Muscle layer of colon (tissue), 2 donors: ENCODE results near the gene KCNN3.

ENCODE experiments used
- H3K27ac ChIP-seq: one replicate; pipeline ENCODE4 v1.7.0; 2013; ENCODE audit warnings: low read depth, mild to moderate bottlenecking, low read length, moderate library complexity
- H3K27me3 ChIP-seq, 2 donors: one replicate each; pipeline ENCODE4 v1.7.0; 2013; ENCODE audit warnings: low read length in 2 of 2, mild to moderate bottlenecking in 2 of 2; ENCODE audit not compliant: insufficient read depth in 2 of 2, control insufficient read depth in 1 of 2
- H3K36me3 ChIP-seq: one replicate; pipeline ENCODE4 v1.7.0; 2013; ENCODE audit warnings: mild to moderate bottlenecking, low read length; ENCODE audit not compliant: insufficient read depth
- H3K4me1 ChIP-seq: one replicate; pipeline ENCODE4 v1.7.0; 2013; ENCODE audit warnings: mild to moderate bottlenecking, low read length; ENCODE audit not compliant: insufficient read depth
- H3K4me3 ChIP-seq, 2 donors: one replicate each; pipeline ENCODE4 v1.7.0; 2013; ENCODE audit warnings: low read length in 2 of 2, low read depth in 1 of 2, mild to moderate bottlenecking in 1 of 2, moderate library complexity in 1 of 2
- H3K9ac ChIP-seq: one replicate; pipeline ENCODE4 v1.7.0; 2013; ENCODE audit warnings: low read length
- H3K9me3 ChIP-seq: one replicate; pipeline ENCODE4 v1.7.0; 2013; ENCODE audit warnings: mild to moderate bottlenecking, low read length
- donor health status: abdominal sarcoma.
- donor health status: Adenocarcinoma of cecum.

The KCNN3 gene

DNA sequence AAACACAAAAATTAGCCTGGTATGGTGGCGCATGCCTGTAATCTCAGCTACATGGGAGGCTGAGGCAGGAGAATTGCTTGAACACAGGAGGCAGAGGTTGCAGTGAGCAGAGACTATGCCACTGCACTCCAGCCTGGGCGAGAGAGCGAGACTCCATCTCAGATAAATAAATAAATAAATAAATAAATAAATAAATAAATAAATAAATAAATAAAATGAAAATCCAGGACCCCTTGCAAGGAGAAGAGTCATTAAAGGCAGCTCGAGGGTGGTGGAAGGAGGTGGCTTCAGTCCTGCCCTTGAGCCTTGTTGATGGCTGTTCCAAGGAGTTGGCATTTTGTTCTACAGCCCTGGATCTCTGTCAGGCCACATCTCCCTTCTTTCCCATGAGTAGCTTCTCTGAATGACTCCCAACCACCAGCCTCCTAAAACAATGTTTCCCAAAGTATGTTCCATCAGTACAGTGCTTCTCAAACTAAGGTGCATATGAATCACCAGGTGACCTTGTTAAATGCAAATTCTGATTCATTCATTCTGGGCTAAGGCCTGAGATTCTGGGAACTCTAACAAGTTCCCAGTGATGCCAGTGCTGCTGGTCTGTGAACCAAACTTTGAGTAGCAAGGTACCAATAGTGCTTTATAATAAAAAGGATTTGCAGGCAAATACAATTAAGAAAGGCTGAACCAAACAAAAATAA, 99.0 kb downstream of the KCNN3 start:
- no peak overlapping the region for H3K4me3 ChIP-seq
- peaks cover 21% of the 10 kb centered on the region for H3K4me1 ChIP-seq
- no peak overlapping the region for H3K27ac ChIP-seq
- no peaks in the 10 kb centered on the region for H3K9me3 ChIP-seq
- no peak overlapping the region for H3K9ac ChIP-seq
- H3K27me3 ChIP-seq: no peaks in the 10 kb centered on the region
- H3K36me3 ChIP-seq: no peaks in the 10 kb centered on the region

GRCh38 chr1:154769193-154769895, 100.7 kb downstream of the KCNN3 start:
- H3K36me3 ChIP-seq: no peaks in the 10 kb centered on the region
- no peak overlapping the region for H3K9ac ChIP-seq
- no peak overlapping the region for H3K4me3 ChIP-seq
- peaks cover 21% of the 10 kb centered on the region for H3K4me1 ChIP-seq
- no peaks in the 10 kb centered on the region for H3K27me3 ChIP-seq
- H3K27ac ChIP-seq: no peak overlapping the region
- H3K9me3 ChIP-seq: no peaks in the 10 kb centered on the region

GRCh38 chr1:154768456-154769125, 101.5 kb downstream of the KCNN3 start:
- no peak overlapping the region for H3K4me3 ChIP-seq
- H3K9me3 ChIP-seq: no peaks in the 10 kb centered on the region
- H3K27me3 ChIP-seq: no peaks in the 10 kb centered on the region
- H3K27ac ChIP-seq: no peak overlapping the region
- H3K4me1 ChIP-seq: peaks cover 21% of the 10 kb centered on the region
- no peak overlapping the region for H3K9ac ChIP-seq
- no peaks in the 10 kb centered on the region for H3K36me3 ChIP-seq

GRCh38 chr1:154767315-154768240, 102.5 kb downstream of the KCNN3 start:
- H3K9me3 ChIP-seq: no peaks in the 10 kb centered on the region
- H3K4me3 ChIP-seq: no peak overlapping the region
- H3K4me1 ChIP-seq: peaks cover 21% of the 10 kb centered on the region
- no peaks in the 10 kb centered on the region for H3K27me3 ChIP-seq
- H3K9ac ChIP-seq: no peak overlapping the region
- no peaks in the 10 kb centered on the region for H3K36me3 ChIP-seq
- H3K27ac ChIP-seq: no peak overlapping the region

DNA sequence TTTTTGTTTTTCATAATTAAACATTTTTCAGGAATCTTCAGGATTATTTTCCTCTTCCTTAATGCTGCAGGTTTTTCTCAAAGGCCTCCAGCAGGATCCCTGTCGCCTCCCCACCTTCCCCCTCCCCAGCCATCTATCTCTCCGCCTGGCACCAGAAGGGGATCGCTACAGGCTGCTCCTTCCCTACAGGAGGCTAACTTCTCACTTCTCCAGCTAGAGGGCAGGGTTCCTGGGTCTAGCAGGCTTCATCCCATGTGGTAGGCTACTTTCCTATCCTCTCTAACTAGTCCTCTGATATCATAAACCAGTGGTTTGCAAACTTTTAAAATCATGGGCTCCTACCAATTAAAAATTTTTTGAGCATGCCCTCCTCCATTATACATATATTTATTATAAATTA, 104.1 kb downstream of the KCNN3 start:
- Histone ChIP-seq H3K4me1 (peaks cover 21% of the 10 kb centered on the region), H3K9ac (no peak overlapping the region), H3K9me3 (no peaks in the 10 kb centered on the region), H3K4me3 (no peak overlapping the region), H3K36me3 (no peaks in the 10 kb centered on the region), H3K27ac (no peak overlapping the region), H3K27me3 (peaks cover 0 to under 1% of the 10 kb centered on the region in 2 donors)

DNA sequence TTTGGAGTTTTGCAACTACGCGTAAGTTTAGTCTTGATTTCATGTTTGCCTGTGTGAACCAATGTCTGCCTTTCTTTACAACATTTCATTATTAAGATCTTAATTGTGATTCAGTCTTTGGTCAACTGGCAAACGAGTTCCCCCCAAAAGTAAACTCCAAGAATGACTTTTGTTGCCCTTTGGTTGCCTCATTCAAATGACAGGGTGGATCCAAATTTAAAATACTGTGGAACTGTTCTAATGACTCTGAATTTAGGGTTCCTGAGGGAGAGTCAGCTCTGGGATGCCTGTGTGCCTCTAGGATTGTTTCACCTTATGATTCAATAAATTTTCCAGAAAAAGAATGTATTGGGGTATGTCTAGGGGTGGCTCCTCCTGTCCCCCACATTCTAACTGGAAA, 105.3 kb downstream of the KCNN3 start:
- no peak overlapping the region for H3K27ac ChIP-seq
- H3K27me3 ChIP-seq: peaks cover 0 to 13% of the 10 kb centered on the region in 2 donors
- H3K4me3 ChIP-seq: no peak overlapping the region
- H3K9me3 ChIP-seq: no peaks in the 10 kb centered on the region
- H3K4me1 ChIP-seq: peaks cover 21% of the 10 kb centered on the region
- no peak overlapping the region for H3K9ac ChIP-seq
- no peaks in the 10 kb centered on the region for H3K36me3 ChIP-seq

DNA sequence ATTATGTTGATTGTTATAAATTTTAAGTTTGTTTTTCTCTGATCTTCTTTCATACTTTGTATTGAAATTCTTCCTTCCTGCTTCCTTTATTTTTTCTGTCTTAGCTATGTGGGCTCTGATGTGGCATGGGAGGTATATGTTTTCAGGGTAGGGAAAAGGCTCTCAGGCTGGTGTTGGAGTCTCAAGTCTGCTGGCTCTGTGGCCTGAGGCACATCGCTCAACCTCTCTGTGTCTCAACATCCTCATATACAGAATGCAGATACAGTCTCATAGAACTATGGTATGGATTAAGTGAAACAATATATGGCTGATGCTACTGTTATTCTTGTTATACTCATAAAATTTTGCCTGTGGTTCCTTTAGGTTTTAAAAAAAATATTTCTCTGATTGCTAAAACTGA, 105.9 kb downstream of the KCNN3 start:
- H3K4me3 ChIP-seq: no peak overlapping the region
- H3K27ac ChIP-seq: no peak overlapping the region
- H3K4me1 ChIP-seq: peaks cover 21% of the 10 kb centered on the region
- H3K27me3 ChIP-seq: peaks cover 0 to 18% of the 10 kb centered on the region in 2 donors
- no peaks in the 10 kb centered on the region for H3K9me3 ChIP-seq
- H3K36me3 ChIP-seq: no peaks in the 10 kb centered on the region
- no peak overlapping the region for H3K9ac ChIP-seq

DNA sequence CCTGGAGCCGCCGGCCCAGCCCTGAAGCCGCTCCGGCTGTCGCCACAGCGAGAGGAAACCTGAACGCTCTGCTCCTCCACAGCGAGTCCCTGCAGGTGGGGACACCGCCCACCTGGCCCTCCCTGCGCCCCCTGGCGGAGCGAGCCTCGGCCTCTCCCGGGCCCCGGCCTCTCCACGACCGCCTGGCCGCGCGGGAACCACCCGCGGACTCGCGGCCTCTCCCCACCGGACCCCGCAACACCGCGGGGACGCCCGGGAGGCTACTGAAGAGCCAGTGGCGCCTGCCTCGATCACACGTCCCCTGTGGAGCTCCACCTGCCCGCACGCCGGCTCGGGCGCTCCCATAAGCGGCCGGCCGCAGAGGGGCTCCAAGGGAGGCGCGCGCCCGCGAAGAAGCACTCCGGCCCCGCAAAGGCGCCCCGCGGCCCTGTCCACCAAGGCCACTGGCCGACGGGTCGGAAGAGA, 109.6 kb downstream of the KCNN3 start:
- no peaks in the 10 kb centered on the region for H3K9me3 ChIP-seq
- no peak overlapping the region for H3K27ac ChIP-seq
- H3K27me3 ChIP-seq: peaks cover 0 to 18% of the 10 kb centered on the region in 2 donors
- peak overlapping the region in 1 of 2 donors; percentile 38 for H3K4me3 ChIP-seq
- no peaks in the 10 kb centered on the region for H3K36me3 ChIP-seq
- H3K9ac ChIP-seq: no peak overlapping the region
- no peaks in the 10 kb centered on the region for H3K4me1 ChIP-seq

DNA sequence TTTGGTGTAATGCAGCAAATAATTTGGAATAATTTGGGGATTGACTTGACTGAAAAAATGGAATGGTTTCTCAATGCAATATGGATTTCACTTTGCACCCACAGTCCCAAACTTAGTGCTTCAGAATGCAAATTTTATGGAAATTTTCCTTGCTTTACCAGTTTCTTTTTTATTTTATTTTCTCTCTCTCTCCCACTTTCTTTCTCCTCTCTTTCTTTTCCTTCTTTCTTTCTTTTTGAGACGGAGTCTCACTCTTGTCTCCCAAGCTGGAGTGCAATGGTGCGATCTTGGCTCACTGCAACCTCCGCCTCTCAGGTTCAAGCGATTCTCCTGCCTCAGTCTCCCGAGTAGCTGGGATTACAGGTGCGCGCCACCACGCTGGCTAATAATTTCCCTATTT, 110.3 kb downstream of the KCNN3 start:
- Histone ChIP-seq H3K9me3 (no peaks in the 10 kb centered on the region), H3K9ac (no peak overlapping the region), H3K4me3 (no peak overlapping the region), H3K27me3 (peaks cover 0 to 18% of the 10 kb centered on the region in 2 donors), H3K27ac (no peak overlapping the region), H3K36me3 (no peaks in the 10 kb centered on the region), H3K4me1 (no peaks in the 10 kb centered on the region)

DNA sequence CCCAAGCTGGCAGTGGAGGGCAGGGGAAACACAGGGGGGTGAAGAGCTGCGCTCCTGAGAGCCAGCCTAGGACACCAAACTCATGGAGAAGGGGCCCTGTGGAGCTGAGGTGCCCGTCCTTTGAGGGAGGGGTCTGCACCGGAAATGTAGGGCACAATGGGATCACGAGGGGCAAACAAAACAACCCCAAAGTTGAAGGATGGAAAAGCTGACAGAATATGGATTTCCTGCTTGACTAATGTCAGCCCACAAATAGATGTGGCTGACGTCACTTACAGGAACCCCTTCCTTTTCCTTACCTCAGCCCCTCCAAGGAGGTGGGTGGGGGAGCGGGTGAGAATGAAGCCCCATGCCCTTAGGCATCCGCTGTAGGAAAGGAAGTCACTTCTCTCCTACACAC, 110.9 kb downstream of the KCNN3 start:
- H3K27me3 ChIP-seq: peaks cover 0 to 18% of the 10 kb centered on the region in 2 donors
- H3K4me3 ChIP-seq: no peak overlapping the region
- no peaks in the 10 kb centered on the region for H3K36me3 ChIP-seq
- H3K9me3 ChIP-seq: no peaks in the 10 kb centered on the region
- no peak overlapping the region for H3K9ac ChIP-seq
- H3K27ac ChIP-seq: no peak overlapping the region
- no peaks in the 10 kb centered on the region for H3K4me1 ChIP-seq

DNA sequence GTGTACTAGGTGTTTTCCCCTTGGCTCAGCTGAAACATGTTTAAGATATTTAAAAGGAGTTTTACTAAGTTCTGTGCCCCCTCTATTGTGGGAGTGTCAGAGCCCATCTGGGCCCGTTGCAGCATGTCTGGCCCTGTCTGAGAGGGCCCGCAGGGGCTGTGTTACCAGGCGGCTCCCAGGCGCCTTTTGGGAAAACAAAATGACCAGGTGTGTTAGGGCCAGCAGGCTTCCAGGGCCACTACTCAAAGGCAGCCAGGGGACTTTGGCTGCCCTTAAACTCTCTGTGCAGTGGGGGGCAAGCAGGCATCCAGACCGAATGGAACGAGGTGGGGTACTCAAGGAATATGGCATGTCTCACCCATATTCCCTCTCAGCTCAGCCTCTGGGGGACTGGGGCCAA, 111.7 kb downstream of the KCNN3 start:
- H3K4me3 ChIP-seq: no peak overlapping the region
- no peak overlapping the region for H3K9ac ChIP-seq
- peaks cover 0 to 18% of the 10 kb centered on the region in 2 donors for H3K27me3 ChIP-seq

More for the DNA sequence above, 111.7 kb downstream of the KCNN3 start:
- Histone ChIP-seq H3K4me1 (no peaks in the 10 kb centered on the region), H3K36me3 (no peaks in the 10 kb centered on the region), H3K27ac (no peak overlapping the region), H3K9me3 (no peaks in the 10 kb centered on the region)
